Measurements from ENCODE around the gene BRSK2.

DNA sequence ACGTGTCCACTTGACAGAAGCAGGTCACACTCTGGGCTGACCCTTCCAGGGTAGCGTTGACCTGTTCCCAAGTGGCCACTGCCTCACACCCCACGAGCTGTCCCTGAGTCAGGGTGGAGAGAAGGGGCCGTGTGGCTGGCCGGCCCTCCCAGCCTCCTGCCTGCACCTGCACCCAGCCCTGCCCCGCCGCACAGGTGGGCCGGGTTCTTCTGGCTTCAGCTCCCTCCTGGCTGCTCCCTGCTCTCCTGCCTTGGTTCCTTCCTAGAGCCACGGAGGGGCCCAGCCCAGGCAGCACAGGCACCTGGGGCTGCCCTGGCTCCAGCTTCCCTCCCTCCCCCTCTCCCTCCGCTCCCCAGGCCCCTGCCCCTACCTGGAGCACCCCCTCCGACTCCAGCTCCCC is 54.6 kb downstream of the BRSK2 start:
- no peak for TF ChIP-seq POLR2A (IDR thresholded peaks at IDR 0.05)
- TF ChIP-seq CTCF (IDR thresholded peaks at IDR 0.05), result no peak
